GM12878 (cell line): ENCODE results near the gene ELOVL4. TPM values are rescaled to one million over a fixed set of nuclear protein-coding genes. Genes with fewer than 3 reads are reported as not detected.

Source experiments
- ATAC-seq: fragments of 200-7000 bp; cut with Tn5 transposase; 3 replicates; pipeline ENCODE4 v1.9.1; 2020; ENCODE audit warnings: mild to moderate bottlenecking, moderate library complexity
- BruUV-seq: library from RNA; stranded (reverse); fragments of 400-500 nt; replicated peaks from 2 replicates; lab custom pipeline; 2021; lab: Mats Ljungman, UMichigan
- CTCF ChIA-PET: fragments of 300-600 bp; sonication (Branson Sonifier 250); formaldehyde crosslinking; extraction: SDS; loops from one replicate; lab custom pipeline; 2021; ENCODE audit warnings: inconsistent platforms; lab: Yijun Ruan, JAX
- POLR2A ChIA-PET: fragments of 350-600 bp; formaldehyde crosslinking; extraction: SDS; loops from one replicate; lab custom pipeline; 2021; ENCODE audit warnings: inconsistent platforms; lab: Charles Lee
- RAD21 ChIA-PET: fragments of 300-600 bp; sonication (Branson Sonifier 250); formaldehyde crosslinking; loops from one replicate; lab custom pipeline; 2023; ENCODE audit warnings: antibody characterized with exemption; ENCODE audit not compliant: unreplicated experiment; lab: Charles Lee
- SMC1A ChIA-PET: fragments of 300-600 bp; sonication (Branson Sonifier 250); formaldehyde crosslinking; loops from one replicate; lab custom pipeline; 2023; ENCODE audit not compliant: unreplicated experiment, uncharacterized antibody; lab: Charles Lee
- DNase-seq: peaks from one replicate; pipeline ENCODE4 v3.0.0-alpha.2; 2011; ENCODE audit warnings: low read depth, low spot score
- FAIRE-seq: peaks from 3 replicates; lab custom pipeline; 2011; peaks lifted over from hg19 to GRCh38; lab: Jason Lieb, UNC
- H2AFZ ChIP-seq: 2 replicates; pipeline ENCODE4 v1.6.0; 2011; ENCODE audit warnings: low read depth, low read length, control low read depth; ENCODE audit not compliant: control insufficient read depth
- H3K27ac ChIP-seq: 2 replicates; pipeline ENCODE4 v1.5.1; 2011; ENCODE audit warnings: control low read depth; ENCODE audit not compliant: control insufficient read depth, insufficient read depth
- H3K27me3 ChIP-seq, 2 experiments: replicated peaks in 1 of 2; 2 replicates each; pipeline versions ENCODE4 v1.6.0 to v1.6.1; 2011; ENCODE audit warnings: low read length in 1 of 2; ENCODE audit not compliant: control insufficient read depth in 2 of 2, insufficient read depth in 2 of 2
- H3K36me3 ChIP-seq, 2 experiments: 2 replicates each; pipeline ENCODE4 v1.5.1; 2011; ENCODE audit warnings: low read length in 1 of 2; ENCODE audit not compliant: control insufficient read depth in 2 of 2, insufficient read depth in 2 of 2
- H3K4me1 ChIP-seq: 2 replicates; pipeline ENCODE4 v1.6.1; 2011; ENCODE audit warnings: mild to moderate bottlenecking, low read length, moderate library complexity, mixed read lengths; ENCODE audit not compliant: control insufficient read depth, insufficient read depth
- H3K4me2 ChIP-seq: 2 replicates; pipeline ENCODE4 v1.6.0; 2011; ENCODE audit warnings: control low read depth; ENCODE audit not compliant: control insufficient read depth, insufficient read depth
- H3K4me3 ChIP-seq: fragments of 200-600 bp; sonication (generic); 2 replicates; pipeline ENCODE4 v1.5.1; 2016
- H3K79me2 ChIP-seq: 2 replicates; pipeline ENCODE4 v1.6.0; 2011; ENCODE audit warnings: low read length; ENCODE audit not compliant: control insufficient read depth, insufficient read depth
- H3K9ac ChIP-seq: 2 replicates; pipeline ENCODE4 v1.8.0; 2011; ENCODE audit warnings: low read length, control low read depth, mixed read lengths; ENCODE audit not compliant: control insufficient read depth, insufficient read depth
- H3K9me3 ChIP-seq: replicated peaks from 3 replicates; pipeline ENCODE4 v1.5.1; 2011; ENCODE audit warnings: mild to moderate bottlenecking, low read length; ENCODE audit not compliant: control insufficient read depth, insufficient read depth
- H4K20me1 ChIP-seq: 2 replicates; pipeline ENCODE4 v1.6.0; 2011; ENCODE audit not compliant: control insufficient read depth, insufficient read depth
- ATF3 ChIP-seq: IDR thresholded peaks from 2 replicates; pipeline ENCODE4 v1.6.1; 2011; ENCODE audit warnings: low read depth, mild to moderate bottlenecking, low read length, moderate library complexity, borderline replicate concordance; ENCODE audit errors: extremely low read depth
- CREM ChIP-seq: IDR thresholded peaks from 2 replicates; pipeline ENCODE4 v1.6.1; 2014; ENCODE audit warnings: antibody characterized with exemption, low read depth
- EED ChIP-seq: sonication (generic); IDR thresholded peaks from 2 replicates; pipeline ENCODE4 v1.6.1; 2016; ENCODE audit warnings: antibody characterized with exemption, low read depth
- EP300 ChIP-seq, 2 experiments: fragments of 150-350 bp in 1 of 2; IDR thresholded peaks; 2 replicates each; pipeline ENCODE4 v1.6.1; 2011 to 2012; ENCODE audit warnings: low read depth in 2 of 2, low read length in 2 of 2, borderline replicate concordance in 1 of 2, improper control_type of control experiment in 1 of 2, inconsistent platforms in 1 of 2; ENCODE audit not compliant: control insufficient read depth in 1 of 2
- FOXM1 ChIP-seq: IDR thresholded peaks from 2 replicates; pipeline ENCODE4 v1.6.1; 2012; ENCODE audit warnings: low read depth, mild to moderate bottlenecking, inconsistent platforms, low read length, moderate library complexity
- IRF4 ChIP-seq: IDR thresholded peaks from 2 replicates; pipeline ENCODE4 v1.6.1; 2011; ENCODE audit warnings: low read depth, low read length
- MEF2A ChIP-seq: IDR thresholded peaks from 2 replicates; pipeline ENCODE4 v1.6.1; 2011; ENCODE audit warnings: low read depth, mild to moderate bottlenecking, low read length, moderate library complexity; ENCODE audit not compliant: insufficient read depth
- MEF2B ChIP-seq: fragments of 450-650 bp; IDR thresholded peaks from 2 replicates; pipeline ENCODE4 v1.6.1; 2018; ENCODE audit warnings: mild to moderate bottlenecking, moderate library complexity; ENCODE audit not compliant: partially characterized antibody, poor library complexity, severe bottlenecking
- NRF1 ChIP-seq: conservative IDR thresholded peaks from 2 replicates; pipeline ENCODE4 v1.6.1; 2011; ENCODE audit warnings: mild to moderate bottlenecking, low read depth, low read length, improper control_type of control experiment
- SP1 ChIP-seq: IDR thresholded peaks from one replicate; pipeline ENCODE4 v1.6.1; 2011; ENCODE audit warnings: low read depth, low read length
- SREBF2 ChIP-seq: IDR thresholded peaks from 2 replicates; pipeline ENCODE4 v1.6.1; 2012; ENCODE audit warnings: mild to moderate bottlenecking, low read length
- USF1 ChIP-seq: IDR thresholded peaks from 2 replicates; pipeline ENCODE4 v1.6.1; 2011; ENCODE audit warnings: borderline replicate concordance, low read depth, mild to moderate bottlenecking, moderate library complexity, mixed read lengths, low read length; ENCODE audit not compliant: insufficient read depth; ENCODE audit errors: extremely low read length
- WGBS: methylation state at CpG from one replicate; pipeline ENCODE4 v1.1.6; 2016; ENCODE audit warnings: low lambda C conversion rate; ENCODE audit not compliant: insufficient replicate concordance, insufficient coverage; ENCODE audit errors: missing lambda C conversion rate; 5-methylcytosine and 5-hydroxymethylcytosine counted together
- in situ Hi-C: fragments of 300-500 bp; cut with MboI; formaldehyde crosslinking; loops from 9 replicates; pipeline ENCODE4 v1.14.3; 2018; ENCODE audit warnings: mixed read lengths
- intact Hi-C: fragments of 100-400 bp; cut with micrococcal nuclease; formaldehyde crosslinking; loops from one replicate; pipeline ENCODE4 v1.14.2; 2022; ENCODE audit not compliant: unreplicated experiment
- polyA plus RNA-seq, 11 experiments: library from polyadenylated mRNA; depleted of rRNA in 4 of 11; unstranded in 6 of 11; stranded (reverse) in 5 of 11; fragments of >200 nt; fragmentation: Nextera tagmentation in 4 of 11; fragmentation: Illumina TruSeq in 1 of 11; extraction: Ambion mirVana in 4 of 11; extraction: Trizol in 1 of 11; gene quantifications; 1 replicate in 1 of 11; 2 replicates in 10 of 11; pipeline versions ENCODE4 v1.2.1 to v1.2.3, GENCODE V29; 2011 to 2016; ENCODE audit warnings: inconsistent platforms in 2 of 11, missing spikeins in 2 of 11, low read depth in 1 of 11
- total RNA-seq, 4 experiments: library from RNA; depleted of rRNA in 3 of 4; stranded (reverse); fragments of >200 nt in 3 of 4; fragmentation: Illumina TruSeq in 1 of 4; extraction: Trizol in 1 of 4; gene quantifications; 2 replicates each; pipeline versions ENCODE4 v1.2.1 to v1.2.3, GENCODE V29; 2013 to 2021
- TF ChIP-seq, protein P1 (sequence below): fragments of 450-650 bp; IDR thresholded peaks from 2 replicates; pipeline ENCODE4 v1.6.1; 2017; ENCODE audit warnings: low read depth, mild to moderate bottlenecking, moderate library complexity
- TF ChIP-seq, protein P2 (sequence below): fragments of 450-650 bp; IDR thresholded peaks from 2 replicates; pipeline ENCODE4 v1.6.1; 2017; ENCODE audit warnings: mild to moderate bottlenecking, moderate library complexity
- TF ChIP-seq, protein P3 (sequence below): fragments of 450-650 bp; IDR thresholded peaks from 2 replicates; pipeline ENCODE4 v1.6.1; 2014; ENCODE audit warnings: mild to moderate bottlenecking

Gene ELOVL4
- total and polyA plus RNA-seq, 10 of the 15 experiments (the other 5 are each of a cell fraction or from before 2014, with no cell fraction given) = 0.03 to 0.15 (median 0.08) TPM; not detected in 7

DNA sequence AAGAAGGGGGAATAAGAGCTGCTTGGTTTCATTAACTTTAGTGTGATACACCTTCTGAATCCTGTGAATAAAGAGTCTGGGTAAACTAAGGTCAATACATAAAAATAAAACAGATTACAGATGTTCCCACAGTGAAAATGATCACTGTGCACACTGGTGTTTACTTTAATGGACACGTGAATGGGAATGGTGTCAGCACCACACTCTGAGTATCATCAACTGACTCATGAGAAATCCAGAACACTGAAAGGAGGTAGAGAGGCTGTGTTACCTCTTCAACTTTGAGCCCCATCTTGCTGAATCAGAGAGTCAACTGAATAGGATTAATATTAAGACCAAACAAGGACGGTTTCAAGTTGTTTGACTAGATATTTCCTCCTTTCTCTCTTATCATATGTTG lies 75.0 kb downstream of the ELOVL4 start:
- Histone ChIP-seq H3K79me2 (no peaks in the 10 kb centered on the region), H3K27ac (no peak overlapping the region), H2AFZ (no peak overlapping the region), H3K9ac (no peak overlapping the region), H3K27me3 (no peaks in the 10 kb centered on the region), H3K4me2 (no peak overlapping the region), H3K4me1 (no peaks in the 10 kb centered on the region), H3K36me3 (no peaks in the 10 kb centered on the region), H4K20me1 (no peaks in the 10 kb centered on the region), H3K4me3 (no peak overlapping the region), H3K9me3 (no peaks in the 10 kb centered on the region)
- no peak for ATAC-seq
- ChIA-PET POLR2A (no interaction called here), RAD21 (no interaction called here), CTCF (interaction anchor here (0.9 to 1.6 kb wide), 3 partner anchors 15 to 99 kb away, joined by 3 to 4 read pairs (median 3); no protein-coding TSS in a partner anchor), SMC1A (no interaction called here)
- 56% methylated on average over 2 of the region's 2 CpGs for WGBS
- intact Hi-C loops = loop anchor here (10.0 kb wide), 1 partner anchor 222 kb away; no protein-coding TSS in a partner anchor
- in situ Hi-C loops = no loop called here
- no TSS peak for BruUV-seq
- TF ChIP-seq, protein P1, sequence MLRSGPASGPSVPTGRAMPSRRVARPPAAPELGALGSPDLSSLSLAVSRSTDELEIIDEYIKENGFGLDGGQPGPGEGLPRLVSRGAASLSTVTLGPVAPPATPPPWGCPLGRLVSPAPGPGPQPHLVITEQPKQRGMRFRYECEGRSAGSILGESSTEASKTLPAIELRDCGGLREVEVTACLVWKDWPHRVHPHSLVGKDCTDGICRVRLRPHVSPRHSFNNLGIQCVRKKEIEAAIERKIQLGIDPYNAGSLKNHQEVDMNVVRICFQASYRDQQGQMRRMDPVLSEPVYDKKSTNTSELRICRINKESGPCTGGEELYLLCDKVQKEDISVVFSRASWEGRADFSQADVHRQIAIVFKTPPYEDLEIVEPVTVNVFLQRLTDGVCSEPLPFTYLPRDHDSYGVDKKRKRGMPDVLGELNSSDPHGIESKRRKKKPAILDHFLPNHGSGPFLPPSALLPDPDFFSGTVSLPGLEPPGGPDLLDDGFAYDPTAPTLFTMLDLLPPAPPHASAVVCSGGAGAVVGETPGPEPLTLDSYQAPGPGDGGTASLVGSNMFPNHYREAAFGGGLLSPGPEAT = no peak
- no peak for TF ChIP-seq CREM
- TF ChIP-seq MEF2B = no peak
- TF ChIP-seq SP1 = no peak
- no peak for TF ChIP-seq MEF2A
- no peak for TF ChIP-seq USF1
- no peak for TF ChIP-seq ATF3
- TF ChIP-seq EED = no peak
- no peak for TF ChIP-seq FOXM1
- TF ChIP-seq IRF4 = no peak
- TF ChIP-seq, protein P2, sequence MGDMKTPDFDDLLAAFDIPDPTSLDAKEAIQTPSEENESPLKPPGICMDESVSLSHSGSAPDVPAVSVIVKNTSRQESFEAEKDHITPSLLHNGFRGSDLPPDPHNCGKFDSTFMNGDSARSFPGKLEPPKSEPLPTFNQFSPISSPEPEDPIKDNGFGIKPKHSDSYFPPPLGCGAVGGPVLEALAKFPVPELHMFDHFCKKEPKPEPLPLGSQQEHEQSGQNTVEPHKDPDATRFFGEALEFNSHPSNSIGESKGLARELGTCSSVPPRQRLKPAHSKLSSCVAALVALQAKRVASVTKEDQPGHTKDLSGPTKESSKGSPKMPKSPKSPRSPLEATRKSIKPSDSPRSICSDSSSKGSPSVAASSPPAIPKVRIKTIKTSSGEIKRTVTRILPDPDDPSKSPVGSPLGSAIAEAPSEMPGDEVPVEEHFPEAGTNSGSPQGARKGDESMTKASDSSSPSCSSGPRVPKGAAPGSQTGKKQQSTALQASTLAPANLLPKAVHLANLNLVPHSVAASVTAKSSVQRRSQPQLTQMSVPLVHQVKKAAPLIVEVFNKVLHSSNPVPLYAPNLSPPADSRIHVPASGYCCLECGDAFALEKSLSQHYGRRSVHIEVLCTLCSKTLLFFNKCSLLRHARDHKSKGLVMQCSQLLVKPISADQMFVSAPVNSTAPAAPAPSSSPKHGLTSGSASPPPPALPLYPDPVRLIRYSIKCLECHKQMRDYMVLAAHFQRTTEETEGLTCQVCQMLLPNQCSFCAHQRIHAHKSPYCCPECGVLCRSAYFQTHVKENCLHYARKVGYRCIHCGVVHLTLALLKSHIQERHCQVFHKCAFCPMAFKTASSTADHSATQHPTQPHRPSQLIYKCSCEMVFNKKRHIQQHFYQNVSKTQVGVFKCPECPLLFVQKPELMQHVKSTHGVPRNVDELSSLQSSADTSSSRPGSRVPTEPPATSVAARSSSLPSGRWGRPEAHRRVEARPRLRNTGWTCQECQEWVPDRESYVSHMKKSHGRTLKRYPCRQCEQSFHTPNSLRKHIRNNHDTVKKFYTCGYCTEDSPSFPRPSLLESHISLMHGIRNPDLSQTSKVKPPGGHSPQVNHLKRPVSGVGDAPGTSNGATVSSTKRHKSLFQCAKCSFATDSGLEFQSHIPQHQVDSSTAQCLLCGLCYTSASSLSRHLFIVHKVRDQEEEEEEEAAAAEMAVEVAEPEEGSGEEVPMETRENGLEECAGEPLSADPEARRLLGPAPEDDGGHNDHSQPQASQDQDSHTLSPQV = no peak
- TF ChIP-seq, protein P3, sequence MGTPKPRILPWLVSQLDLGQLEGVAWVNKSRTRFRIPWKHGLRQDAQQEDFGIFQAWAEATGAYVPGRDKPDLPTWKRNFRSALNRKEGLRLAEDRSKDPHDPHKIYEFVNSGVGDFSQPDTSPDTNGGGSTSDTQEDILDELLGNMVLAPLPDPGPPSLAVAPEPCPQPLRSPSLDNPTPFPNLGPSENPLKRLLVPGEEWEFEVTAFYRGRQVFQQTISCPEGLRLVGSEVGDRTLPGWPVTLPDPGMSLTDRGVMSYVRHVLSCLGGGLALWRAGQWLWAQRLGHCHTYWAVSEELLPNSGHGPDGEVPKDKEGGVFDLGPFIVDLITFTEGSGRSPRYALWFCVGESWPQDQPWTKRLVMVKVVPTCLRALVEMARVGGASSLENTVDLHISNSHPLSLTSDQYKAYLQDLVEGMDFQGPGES = no peak
- no peak for TF ChIP-seq NRF1
- TF ChIP-seq EP300 (IDR thresholded peaks at IDR 0.05; ENCODE audit: borderline replicate concordance in 1 of 2, control insufficient read depth in 1 of 2, low read depth in 2 of 2, low read length in 2 of 2) = no peak
- no peak for TF ChIP-seq SREBF2
- FAIRE-seq = no peak
- no peak for DNase-seq
